Upper lobe of left lung (tissue), 4 donors: Measurements from ENCODE around the gene OSBP2.

Source experiments
- CTCF ChIP-seq, 6 experiments: fragments of 450-650 bp in 4 of 6; fragments of 200-600 bp in 2 of 6; sonication (generic) in 2 of 6; IDR thresholded peaks; one replicate each; pipeline ENCODE4 v1.5.1; 2016 to 2019; ENCODE audit warnings: antibody characterized with exemption in 6 of 6
- EP300 ChIP-seq, 4 donors: sonication (generic); formaldehyde crosslinking; IDR thresholded peaks; one replicate each; pipeline ENCODE4 v1.5.1; 2017; ENCODE audit warnings: antibody characterized with exemption in 4 of 4, control low read depth in 2 of 4
- POLR2A ChIP-seq, 4 donors: fragments of 450-650 bp; IDR thresholded peaks; one replicate each; pipeline ENCODE4 v1.5.1; 2016 to 2017; ENCODE audit warnings: antibody characterized with exemption in 4 of 4, mild to moderate bottlenecking in 2 of 4
- POLR2AphosphoS5 ChIP-seq, 2 donors: sonication (generic); formaldehyde crosslinking; IDR thresholded peaks; one replicate each; pipeline ENCODE4 v1.5.1; 2017; ENCODE audit warnings: antibody characterized with exemption in 2 of 2

GRCh38 chr22:30921108-30921507 lies 226.4 kb downstream of the OSBP2 start:
- TF ChIP-seq CTCF (IDR thresholded peaks at IDR 0.05) (no peak), EP300 (IDR thresholded peaks at IDR 0.05) (no peak), POLR2AphosphoS5 (IDR thresholded peaks at IDR 0.05) (no peak), POLR2A (IDR thresholded peaks at IDR 0.05) (no peak)
